Natural killer cell (primary cell): ENCODE measurements around the gene LTBP3. TPM values are rescaled to one million over a fixed set of nuclear protein-coding genes. Genes with fewer than 3 reads are reported as not detected.
A peak's percentile ranks its signal among the peaks of the same experiment; 100 is the strongest.

Experiments
- ATAC-seq, 3 donors: fragments of 150-1000 bp in 2 of 3; fragments of 200-7000 bp in 1 of 3; cut with Tn5 transposase; 1 replicate in 1 of 3; 2 replicates in 2 of 3; pipeline ENCODE4 v1.10.0; 2021; ENCODE audit warnings: mild to moderate bottlenecking in 2 of 3, moderate library complexity in 2 of 3
- DNase-seq, 2 donors: peaks; one replicate each; pipeline versions ENCODE4 v3.0.0 to v3.0.0-alpha.2; 2013 to 2021; ENCODE audit warnings: mixed read lengths in 1 of 2
- H3K27ac ChIP-seq: one replicate; pipeline ENCODE4 v1.5.1; 2013; ENCODE audit warnings: mild to moderate bottlenecking, low read length
- H3K27me3 ChIP-seq: one replicate; pipeline ENCODE4 v1.6.1; 2013; ENCODE audit warnings: low read length; ENCODE audit not compliant: control insufficient read depth, insufficient read depth
- H3K36me3 ChIP-seq: one replicate; pipeline ENCODE4 v1.6.1; 2013; ENCODE audit warnings: low read length; ENCODE audit not compliant: control insufficient read depth, insufficient read depth
- H3K4me1 ChIP-seq: one replicate; pipeline ENCODE4 v1.6.1; 2013; ENCODE audit warnings: low read length; ENCODE audit not compliant: control insufficient read depth, insufficient read depth
- H3K4me3 ChIP-seq: one replicate; pipeline ENCODE4 v1.5.1; 2013; ENCODE audit warnings: low read length
- H3K9me3 ChIP-seq: one replicate; pipeline ENCODE4 v1.6.1; 2013; ENCODE audit warnings: low read length; ENCODE audit not compliant: control insufficient read depth, insufficient read depth
- H3K27ac Mint-ChIP-seq, 2 donors: one replicate each; pipeline ENCODE4 v1.8.0; 2022; ENCODE audit warnings: mild to moderate bottlenecking in 2 of 2, mixed read lengths in 2 of 2, moderate library complexity in 1 of 2
- H3K27me3 Mint-ChIP-seq, 2 donors: one replicate each; pipeline ENCODE4 v1.8.0; 2022; ENCODE audit warnings: low read depth in 2 of 2, mixed read lengths in 2 of 2
- H3K36me3 Mint-ChIP-seq: one replicate; pipeline ENCODE4 v1.8.0; 2022; ENCODE audit warnings: mixed read lengths
- H3K4me1 Mint-ChIP-seq, 2 donors: one replicate each; pipeline ENCODE4 v1.8.0; 2022; ENCODE audit warnings: mixed read lengths in 2 of 2
- H3K4me3 Mint-ChIP-seq: one replicate; pipeline ENCODE4 v1.8.0; 2022; ENCODE audit warnings: mild to moderate bottlenecking, moderate library complexity, mixed read lengths
- H3K9me3 Mint-ChIP-seq, 2 donors: one replicate each; pipeline ENCODE4 v1.8.0; 2022; ENCODE audit warnings: mixed read lengths in 2 of 2
- CTCF ChIP-seq: fragments of 200-600 bp; IDR thresholded peaks from one replicate; pipeline ENCODE4 v1.8.0; 2022; ENCODE audit warnings: antibody characterized with exemption
- WGBS: methylation state at CpG from one replicate; pipeline ENCODE4 v1.1.7; 2013; ENCODE audit warnings: missing lambda C conversion rate; ENCODE audit not compliant: insufficient coverage; 5-methylcytosine and 5-hydroxymethylcytosine counted together
- intact Hi-C: fragments of 100-400 bp; cut with micrococcal nuclease; formaldehyde crosslinking; loops from one replicate; pipeline ENCODE4 v1.14.2; 2022
- total RNA-seq, 4 donors: library from RNA; stranded (reverse); fragments of 120-200 nt in 1 of 4; gene quantifications; one replicate each; pipeline versions ENCODE4 v1.2.3 to v1.2.4, GENCODE V29; 2013 to 2022

LTBP3 gene
- total RNA-seq, 3 donors from 2014 or later (not counting 1 experiment from before 2014, with no cell fraction given) = 121 to 155 (median 140) TPM

- peaks cover 47% of the 10 kb centered on the region for H3K4me1 ChIP-seq
- H3K4me3 ChIP-seq = no peak overlapping the region
- Mint-ChIP-seq H3K4me1 (peaks cover 49 to 59% of the 10 kb centered on the region in 2 donors), H3K4me3 (no peak overlapping the region), H3K27me3 (no peaks in the 10 kb centered on the region), H3K36me3 (peaks cover 11% of the 10 kb centered on the region), H3K27ac (no peak overlapping the region), H3K9me3 (no peaks in the 10 kb centered on the region)
- peak overlapping the region; percentile 69 for H3K27ac ChIP-seq
- peaks cover 59% of the 10 kb centered on the region for H3K36me3 ChIP-seq
- TF ChIP-seq CTCF = no peak
- DNase-seq = peak in 1 of 2 donors; percentile 59
- no peaks in the 10 kb centered on the region for H3K9me3 ChIP-seq
- 50% methylated on average over 1 of the region's 4 CpGs for WGBS
- H3K27me3 ChIP-seq = no peaks in the 10 kb centered on the region
- intact Hi-C loops = loop anchor here (1.0 to 10.0 kb wide), 3 partner anchors 9 to 292 kb away; no protein-coding TSS in a partner anchor
- ATAC-seq = peak in 2 of 3 donors; percentile 7 to 9
Measured at GRCh38 chr11:65506290-65506771, 51.8 kb downstream of the LTBP3 start.

- H3K36me3 ChIP-seq = peaks cover 64% of the 10 kb centered on the region
- H3K27ac ChIP-seq = peak overlapping the region; percentile 69
- no peaks in the 10 kb centered on the region for H3K9me3 ChIP-seq
- H3K27me3 ChIP-seq = no peaks in the 10 kb centered on the region
- H3K4me3 Mint-ChIP-seq = no peak overlapping the region
- no peak overlapping the region for H3K27ac Mint-ChIP-seq
- H3K27me3 Mint-ChIP-seq = no peaks in the 10 kb centered on the region
- H3K4me3 ChIP-seq = peak overlapping the region; percentile 75
- intact Hi-C loops = loop anchor here (1.0 to 10.0 kb wide), 3 partner anchors 8 to 291 kb away; no protein-coding TSS in a partner anchor
- no peaks in the 10 kb centered on the region for H3K9me3 Mint-ChIP-seq
- 22% methylated on average over 9 of the region's 12 CpGs for WGBS
- peaks cover 11% of the 10 kb centered on the region for H3K36me3 Mint-ChIP-seq
- peak in 1 of 2 donors; percentile 41 for DNase-seq
- no peak for TF ChIP-seq CTCF
- peaks cover 44% of the 10 kb centered on the region for H3K4me1 ChIP-seq
- peaks cover 46 to 56% of the 10 kb centered on the region in 2 donors for H3K4me1 Mint-ChIP-seq
- no peak for ATAC-seq
Measured at GRCh38 chr11:65505466-65506289, 52.5 kb downstream of the LTBP3 start.

- peak overlapping the region; percentile 69 for H3K27ac ChIP-seq
- peaks cover 43 to 53% of the 10 kb centered on the region in 2 donors for H3K4me1 Mint-ChIP-seq
- DNase-seq (peak in 1 of 2 donors; percentile 30), ATAC-seq (no peak)
- no peaks in the 10 kb centered on the region for H3K27me3 ChIP-seq
- peaks cover 66% of the 10 kb centered on the region for H3K36me3 ChIP-seq
- H3K9me3 ChIP-seq = no peaks in the 10 kb centered on the region
- H3K9me3 Mint-ChIP-seq = no peaks in the 10 kb centered on the region
- peaks cover 40% of the 10 kb centered on the region for H3K4me1 ChIP-seq
- H3K4me3 ChIP-seq = peak overlapping the region; percentile 75
- no peak overlapping the region for H3K27ac Mint-ChIP-seq
- 6% methylated on average over 7 of the region's 8 CpGs for WGBS
- TF ChIP-seq CTCF = no peak
- H3K36me3 Mint-ChIP-seq = peaks cover 11% of the 10 kb centered on the region
- no peak overlapping the region for H3K4me3 Mint-ChIP-seq
- intact Hi-C loops = loop anchor here (5.0 to 10.0 kb wide), 2 partner anchors 33 to 290 kb away; no protein-coding TSS in a partner anchor
- no peaks in the 10 kb centered on the region for H3K27me3 Mint-ChIP-seq
Measured at GRCh38 chr11:65504674-65505465, 53.3 kb downstream of the LTBP3 start.
